ENCODE measurements around the gene CABS1. TPM values are rescaled to one million over a fixed set of nuclear protein-coding genes. Genes with fewer than 3 reads are reported as not detected.

CABS1 gene
- total RNA-seq, 1 donor from 2014 or later = not detected

GRCh38 chr4:70372760-70373159 is 38.0 kb downstream of the CABS1 start:
- ATAC-seq (no peak), DNase-seq (no peak)
- intact Hi-C loops (cut with micrococcal nuclease) = no loop called here

DNA sequence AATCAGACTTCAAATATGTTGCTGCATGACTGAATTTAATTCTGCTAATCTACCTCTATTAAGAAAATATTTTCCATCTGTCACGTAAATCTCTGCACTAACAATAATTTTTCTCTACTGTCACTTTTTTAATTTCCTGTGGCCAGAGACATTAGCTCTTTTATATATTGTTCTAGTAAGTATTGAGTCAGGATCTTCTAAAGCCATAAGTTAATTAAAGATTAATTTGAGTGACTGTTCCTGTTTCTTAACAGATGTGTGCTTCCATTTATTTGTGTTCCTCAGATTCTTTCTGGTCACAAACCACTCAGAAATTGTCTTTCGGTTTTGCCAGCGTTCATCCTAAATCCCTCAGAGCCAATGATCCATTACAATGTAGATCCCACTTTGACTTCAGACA is 45.8 kb downstream of the CABS1 start:
- no peak for DNase-seq
- intact Hi-C loops (cut with micrococcal nuclease) = no loop called here
- ATAC-seq = no peak

DNA sequence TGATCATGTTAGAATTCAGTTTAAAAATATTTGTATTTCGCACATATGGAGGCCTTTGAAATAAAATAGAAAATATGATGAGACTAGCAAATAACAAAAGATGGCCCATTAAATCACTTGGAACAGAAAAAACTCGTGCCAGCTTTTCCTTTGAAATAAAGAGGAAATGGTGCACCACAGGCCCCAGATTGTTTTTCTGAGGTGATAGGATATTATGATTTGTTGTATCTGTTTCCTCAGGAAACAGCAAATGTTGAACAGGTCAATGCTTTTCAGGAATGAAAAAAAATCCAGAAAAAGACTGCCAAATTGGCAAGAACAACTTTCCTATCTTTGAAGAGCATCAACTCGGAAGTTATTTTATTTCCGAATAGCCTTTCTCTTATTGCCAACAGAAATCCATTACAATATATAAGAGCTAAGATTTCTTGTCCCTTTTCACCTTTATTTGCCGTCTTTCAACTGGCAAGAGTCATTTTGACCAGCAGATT is 48.0 kb downstream of the CABS1 start, which contains the start of gene SMR3B:
Gene SMR3B (plus strand): TSS at position 441 of the 491 bp plus-strand sequence. CDS start 1,380 bp downstream, outside the sequence.
- no peak for ATAC-seq
- intact Hi-C loops (cut with micrococcal nuclease) = no loop called here
- DNase-seq = no peak

Other genes with a start within 250 kb of the CABS1 start
- gene PRR27, start 180.7 kb upstream of the CABS1 start, total RNA-seq = not detected
- gene ODAM, start 139.3 kb upstream of the CABS1 start, total RNA-seq = not detected
- gene FDCSP, start 108.9 kb upstream of the CABS1 start, total RNA-seq = not detected
- gene CSN3, start 92.4 kb upstream of the CABS1 start, total RNA-seq = not detected
- gene SMR3A, start 25.8 kb downstream of the CABS1 start, total RNA-seq = not detected
- not detected for gene SMR3B, start 48.1 kb downstream of the CABS1 start, total RNA-seq
- not detected for gene OPRPN, start 63.0 kb downstream of the CABS1 start, total RNA-seq
- gene MUC7, start 137.2 kb downstream of the CABS1 start, total RNA-seq = not detected
- not detected for gene AMTN, start 183.6 kb downstream of the CABS1 start, total RNA-seq

All from left ventricle myocardium superior (tissue), 1 donor.